Psoas muscle (tissue), 8 donors: ENCODE measurements around the gene CD34. TPM values are rescaled to one million over a fixed set of nuclear protein-coding genes. Genes with fewer than 3 reads are reported as not detected.
"Not testable (repeated sequence)": the region's sequence is repeated elsewhere in the genome, so short reads cannot be mapped to it uniquely, and the experiment has no call there.

Experiments used
- ATAC-seq, 4 donors: fragments of 200-7000 bp; cut with Tn5 transposase; one replicate each; pipeline ENCODE4 v1.9.1; 2020; ENCODE audit warnings: moderate library complexity in 3 of 4, mild to moderate bottlenecking in 2 of 4
- DNase-seq, 2 donors: peaks; one replicate each; pipeline ENCODE4 v3.0.0-alpha.2; 2020
- H3K27ac ChIP-seq: fragments of 200-600 bp; one replicate; pipeline ENCODE4 v1.8.0; 2022
- H3K27me3 ChIP-seq, 3 donors: fragments of 200-600 bp in 1 of 3; one replicate each; pipeline versions ENCODE4 v1.6.1 to v1.8.0; 2013 to 2022; ENCODE audit warnings: low read length in 2 of 3, mild to moderate bottlenecking in 2 of 3, moderate library complexity in 1 of 3; ENCODE audit not compliant: insufficient read depth in 3 of 3
- H3K36me3 ChIP-seq, 2 donors: fragments of 200-600 bp in 1 of 2; one replicate each; pipeline versions ENCODE4 v1.6.1 to v1.8.0; 2013 to 2022; ENCODE audit warnings: low read depth in 1 of 2, mild to moderate bottlenecking in 1 of 2, moderate library complexity in 1 of 2; ENCODE audit not compliant: insufficient read depth in 1 of 2
- H3K4me1 ChIP-seq: fragments of 200-600 bp; one replicate; pipeline ENCODE4 v1.8.0; 2022
- H3K4me3 ChIP-seq: fragments of 200-600 bp; one replicate; pipeline ENCODE4 v1.8.0; 2022; ENCODE audit warnings: mild to moderate bottlenecking
- H3K9me3 ChIP-seq: fragments of 200-600 bp; one replicate; pipeline ENCODE4 v1.8.0; 2022
- CTCF ChIP-seq: fragments of 200-600 bp; IDR thresholded peaks from one replicate; pipeline ENCODE4 v1.8.0; 2022; ENCODE audit warnings: antibody characterized with exemption
- WGBS, 3 donors: extraction: QIAGEN DNeasy Blood & Tissue Kit; methylation state at CpG; one replicate each; pipeline versions ENCODE4 v1.1.6 to v1.1.7; 2013; 5-methylcytosine and 5-hydroxymethylcytosine counted together
- intact Hi-C, 2 donors: fragments of 100-400 bp; cut with DNase I; formaldehyde crosslinking; loops; one replicate each; pipeline versions ENCODE4 v1.11.0 to v1.14.2; 2022
- polyA plus RNA-seq, 3 donors: library from polyadenylated mRNA; stranded (reverse); fragments of 200-250 nt; gene quantifications; one replicate each; pipeline ENCODE4 v1.2.3, GENCODE V29; 2013
- total RNA-seq, 4 donors: library from RNA; stranded (reverse); fragmentation: NEBNext Ultra II Directional in 2 of 4; extraction: Animal tissue kit (Norgen Biotek cat#: 25700) in 2 of 4; gene quantifications; one replicate each; pipeline versions ENCODE4 v1.2.1 to v1.2.4, GENCODE V29; 2021 to 2023
- donor health status: healthy with polysubstance abuse.
- donor health status: DM: no; HTN: no; CAD: no; lungs with moderate emphysema.
- donor health status: Bipolar disorder and iron deficiency.
- donor health status: healthy.
- donor health status: DM: yes; HTN: yes; CAD: no.
- donor health status: DM: no; HTN: no; CAD: no.
- donor health status: DM: no; HTN: no; CAD: no.
- donor health status: DM: yes; HTN: yes; CAD: no.

CD34 gene
- total and polyA plus RNA-seq, 7 donors = 14.4 to 61.1 (median 21.1) TPM

DNA sequence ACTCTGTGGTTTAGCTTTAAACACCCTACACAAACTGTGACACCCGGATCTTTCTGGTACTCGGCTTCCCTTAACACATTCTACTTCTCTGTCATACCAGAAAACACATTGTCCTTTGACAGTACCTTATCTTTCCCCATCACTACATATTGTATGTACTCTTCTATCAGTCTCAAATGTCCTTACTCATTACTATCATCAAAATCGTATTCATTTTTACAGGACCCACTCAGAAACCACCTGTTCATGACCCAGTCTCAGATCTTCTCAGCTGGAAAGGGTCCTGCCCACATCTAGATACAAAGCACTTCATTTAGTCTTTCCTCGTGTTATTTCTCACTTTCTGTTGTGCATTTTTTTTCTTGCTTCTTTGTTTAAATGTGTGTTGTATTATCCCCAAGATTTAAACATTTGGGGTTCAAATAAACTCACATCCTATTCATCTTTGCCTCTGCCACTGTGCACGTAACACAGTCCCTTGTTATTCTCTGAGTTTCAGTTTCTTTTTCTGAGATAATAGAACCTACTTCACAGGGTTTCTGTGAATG, 27.7 kb downstream of the CD34 start:
- H3K36me3 ChIP-seq = no peaks in the 10 kb centered on the region
- 51 to 65% (median 63%) methylated on average over 5 of the region's 5 CpGs for WGBS, 3 donors
- ATAC-seq (no peak), DNase-seq (no peak)
- H3K4me3 ChIP-seq = no peak overlapping the region
- intact Hi-C loops = no loop called here
- H3K4me1 ChIP-seq = peaks cover 4% of the 10 kb centered on the region
- no peaks in the 10 kb centered on the region for H3K9me3 ChIP-seq
- H3K27ac ChIP-seq = peak overlapping the region; percentile 11
- no peaks in the 10 kb centered on the region for H3K27me3 ChIP-seq
- TF ChIP-seq CTCF = no peak

- 50 to 64% (median 62%) methylated on average over 3 of the region's 3 CpGs for WGBS, 3 donors
- no peak overlapping the region for H3K4me3 ChIP-seq
- intact Hi-C loops = no loop called here
Observed at GRCh38 chr1:207882692-207883091, 28.2 kb downstream of the CD34 start.

DNA sequence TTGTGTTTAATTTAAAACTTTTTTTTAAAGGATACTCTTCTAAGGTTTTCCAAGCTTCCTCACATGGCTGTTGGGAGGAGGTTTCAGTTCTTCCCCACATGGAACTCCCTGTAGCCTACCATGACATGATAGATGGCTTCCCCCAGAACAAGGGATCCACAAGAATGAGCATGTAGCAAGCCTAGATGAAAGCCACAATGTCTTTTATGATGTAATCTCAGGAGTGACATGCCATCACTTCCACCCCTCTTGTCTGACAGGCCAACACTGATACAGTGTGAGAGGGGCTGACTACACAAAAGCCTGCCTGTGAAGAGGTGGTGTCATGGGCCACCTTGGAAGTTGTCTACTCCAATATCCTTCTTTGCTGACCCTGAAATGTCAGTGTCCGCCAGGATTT, 32.0 kb downstream of the CD34 start:
- Histone ChIP-seq H3K36me3 (no peaks in the 10 kb centered on the region), H3K9me3 (no peaks in the 10 kb centered on the region), H3K4me1 (no peaks in the 10 kb centered on the region), H3K27ac (no peak overlapping the region), H3K4me3 (no peak overlapping the region), H3K27me3 (no peaks in the 10 kb centered on the region)
- intact Hi-C loops = no loop called here
- no peak for ATAC-seq
- no peak for DNase-seq
- 91 to 100% (median 100%) methylated on average over 1 of the region's 1 CpG for WGBS, 3 donors
- no peak for TF ChIP-seq CTCF

More at GRCh38 chr1:207882692-207883091, 28.2 kb downstream of the CD34 start:
- H3K4me1 ChIP-seq = peaks cover 4% of the 10 kb centered on the region
- ATAC-seq (no peak), DNase-seq (no peak)
- no peaks in the 10 kb centered on the region for H3K9me3 ChIP-seq
- no peak overlapping the region for H3K27ac ChIP-seq
- no peak for TF ChIP-seq CTCF
- H3K36me3 ChIP-seq = no peaks in the 10 kb centered on the region
- no peaks in the 10 kb centered on the region for H3K27me3 ChIP-seq

- H3K27ac ChIP-seq, H3K4me3 ChIP-seq, ATAC-seq, H3K36me3 ChIP-seq, H3K4me1 ChIP-seq, H3K9me3 ChIP-seq, intact Hi-C loops, H3K27me3 ChIP-seq, DNase-seq: not testable (repeated sequence)
- 87 to 92% (median 87%) methylated on average over 3 of the region's 5 CpGs for WGBS, 3 donors
Observed at GRCh38 chr1:207877914-207878313, 33.0 kb downstream of the CD34 start.

DNA sequence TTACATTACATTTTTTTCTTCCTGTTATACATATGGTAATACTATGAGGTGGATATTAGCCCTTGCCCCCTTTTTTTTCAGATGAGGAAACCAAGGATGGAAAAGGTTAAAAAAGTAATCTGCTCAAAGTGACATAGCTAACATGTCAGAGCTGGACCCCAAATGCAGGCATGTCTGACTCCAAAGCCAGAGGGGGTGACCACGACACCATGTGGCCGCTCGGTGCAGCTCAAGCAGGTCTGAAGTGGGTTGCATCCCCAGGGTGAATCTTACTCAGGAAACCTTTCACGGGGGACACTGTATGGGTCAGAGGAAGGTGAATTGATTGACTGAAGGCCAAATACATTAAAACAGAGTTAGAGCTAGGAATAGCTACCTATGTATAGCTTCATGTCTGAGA, 34.8 kb downstream of the CD34 start:
- Histone ChIP-seq H3K4me3 (no peak overlapping the region), H3K27ac (no peak overlapping the region), H3K27me3 (no peaks in the 10 kb centered on the region), H3K9me3 (no peaks in the 10 kb centered on the region), H3K36me3 (no peaks in the 10 kb centered on the region), H3K4me1 (peaks cover 9% of the 10 kb centered on the region)
- ATAC-seq = peak in 2 of 4 donors; percentile 47 to 50
- peak; percentile 5 for TF ChIP-seq CTCF
- intact Hi-C loops = no loop called here
- DNase-seq = no peak
- WGBS, 3 donors = 60 to 65% (median 63%) methylated on average over 4 of the region's 4 CpGs
